AG08396 (cell line): ENCODE measurements around the gene KRTAP21-3.
"Not testable (repeated sequence)": the region's sequence is repeated elsewhere in the genome, so short reads cannot be mapped to it uniquely, and the experiment has no call there.

Experiments used
- DNase-seq: peaks from one replicate; pipeline ENCODE4 v3.0.0; 2012; ENCODE audit warnings: low spot score, mixed read lengths

KRTAP21-3 gene

GRCh38 chr21:30718239-30718909, at the start of gene KRTAP21-3:
TSS of gene KRTAP21-3 (minus strand) at chr21:30718777. CDS start at chr21:30718759, 18 bp downstream.
- no peak for DNase-seq

GRCh38 chr21:30760776-30761175, 42.2 kb upstream of the KRTAP21-3 start:
- no peak for DNase-seq

- DNase-seq = no peak
Measured at GRCh38 chr21:30758306-30758705, 39.7 kb upstream of the KRTAP21-3 start.

GRCh38 chr21:30755328-30755727, 36.8 kb upstream of the KRTAP21-3 start, which contains the start of gene KRTAP21-1:
TSS of gene KRTAP21-1 (minus strand) at chr21:30755428. CDS start at chr21:30755378, 50 bp downstream.
- DNase-seq = not testable (repeated sequence)

GRCh38 chr21:30747159-30747558, 28.6 kb upstream of the KRTAP21-3 start, which contains the start of gene KRTAP21-2:
TSS of gene KRTAP21-2 (minus strand) at chr21:30747259. CDS start at chr21:30747202, 57 bp downstream.
- DNase-seq = no peak

GRCh38 chr21:30740462-30740861, 21.9 kb upstream of the KRTAP21-3 start:
- DNase-seq = no peak

- no peak for DNase-seq
Measured at GRCh38 chr21:30733026-30733425, 14.4 kb upstream of the KRTAP21-3 start.

- DNase-seq = no peak
Measured at GRCh38 chr21:30726726-30727125, 8.1 kb upstream of the KRTAP21-3 start.

GRCh38 chr21:30719401-30719800, 824 bp upstream of the KRTAP21-3 start:
- no peak for DNase-seq

- no peak for DNase-seq
Measured at GRCh38 chr21:30717105-30717504, 1.5 kb downstream of the KRTAP21-3 start.

- DNase-seq = no peak
Measured at GRCh38 chr21:30714946-30715345, 3.6 kb downstream of the KRTAP21-3 start.

GRCh38 chr21:30714456-30714855, 4.1 kb downstream of the KRTAP21-3 start:
- no peak for DNase-seq

GRCh38 chr21:30713766-30714165, 4.8 kb downstream of the KRTAP21-3 start:
- no peak for DNase-seq

- no peak for DNase-seq
Measured at GRCh38 chr21:30710499-30710898, 8.1 kb downstream of the KRTAP21-3 start.

GRCh38 chr21:30707409-30707808, 11.2 kb downstream of the KRTAP21-3 start:
- DNase-seq = no peak

GRCh38 chr21:30695956-30696355, 22.6 kb downstream of the KRTAP21-3 start:
- DNase-seq = no peak

GRCh38 chr21:30689822-30690221, 28.8 kb downstream of the KRTAP21-3 start:
- no peak for DNase-seq

GRCh38 chr21:30684506-30684905, 34.1 kb downstream of the KRTAP21-3 start:
- DNase-seq = no peak

GRCh38 chr21:30680586-30680985, 38.0 kb downstream of the KRTAP21-3 start:
- no peak for DNase-seq

GRCh38 chr21:30676737-30677136, 41.8 kb downstream of the KRTAP21-3 start:
- DNase-seq = no peak

GRCh38 chr21:30674312-30674711, 44.3 kb downstream of the KRTAP21-3 start:
- DNase-seq = no peak

GRCh38 chr21:30672985-30673650, 45.5 kb downstream of the KRTAP21-3 start:
- no peak for DNase-seq

GRCh38 chr21:30668776-30669175, 49.8 kb downstream of the KRTAP21-3 start:
- DNase-seq = no peak
